Fibroblast of villous mesenchyme (primary cell): ENCODE data around the gene LRP1B. TPM values are rescaled to one million over a fixed set of nuclear protein-coding genes. Genes with fewer than 3 reads are reported as not detected.
"Not testable (repeated sequence)": the region's sequence is repeated elsewhere in the genome, so short reads cannot be mapped to it uniquely, and the experiment has no call there.

Experiments
- DNase-seq: peaks from one replicate; pipeline ENCODE4 v3.0.0-alpha.2; 2010; ENCODE audit warnings: low read depth
- H3K4me3 ChIP-seq: 2 replicates; pipeline ENCODE4 v1.5.1; 2011; ENCODE audit warnings: low read depth, mild to moderate bottlenecking, low read length
- CTCF ChIP-seq: IDR thresholded peaks from 2 replicates; pipeline ENCODE4 v1.5.1; 2012; ENCODE audit warnings: low read depth, mild to moderate bottlenecking, low read length; ENCODE audit not compliant: insufficient read depth
- total RNA-seq: library from RNA; depleted of rRNA; stranded (reverse); fragments of >200 nt; gene quantifications from 2 replicates; pipeline ENCODE4 v1.2.3, GENCODE V29; 2012

Gene LRP1B
- total RNA-seq, 1 donor, result 2.2 TPM

- no peak overlapping the region for H3K4me3 ChIP-seq
- no peak for TF ChIP-seq CTCF
- no peak for DNase-seq
Observed at GRCh38 chr2:140311905-140312304, 1818.9 kb downstream of the LRP1B start.

GRCh38 chr2:140308706-140309105 is 1822.1 kb downstream of the LRP1B start:
- DNase-seq, result no peak
- no peak overlapping the region for H3K4me3 ChIP-seq
- TF ChIP-seq CTCF, result no peak

- no peak for DNase-seq
- no peak overlapping the region for H3K4me3 ChIP-seq
- no peak for TF ChIP-seq CTCF
Observed at GRCh38 chr2:140307532-140307931, 1823.3 kb downstream of the LRP1B start.

GRCh38 chr2:140295767-140296166 is 1835.0 kb downstream of the LRP1B start:
- no peak for TF ChIP-seq CTCF
- H3K4me3 ChIP-seq, result no peak overlapping the region
- DNase-seq, result no peak

- no peak for DNase-seq
- H3K4me3 ChIP-seq, result no peak overlapping the region
- no peak for TF ChIP-seq CTCF
Observed at GRCh38 chr2:140288726-140289125, 1842.1 kb downstream of the LRP1B start.

- TF ChIP-seq CTCF, result no peak
- no peak for DNase-seq
- H3K4me3 ChIP-seq, result no peak overlapping the region
Observed at GRCh38 chr2:140288213-140288612, 1842.6 kb downstream of the LRP1B start.

GRCh38 chr2:140286377-140286776 is 1844.4 kb downstream of the LRP1B start:
- no peak for TF ChIP-seq CTCF
- DNase-seq, result no peak
- H3K4me3 ChIP-seq, result no peak overlapping the region

- H3K4me3 ChIP-seq, DNase-seq: not testable (repeated sequence)
Observed at GRCh38 chr2:140277344-140277743, 1853.5 kb downstream of the LRP1B start.
